HG02623 (cell line): Measurements from ENCODE around the gene ABCF2.

Source experiments
- ATAC-seq: cut with Tn5 transposase; IDR thresholded peaks from one replicate; pipeline ENCODE4 v1.9.1; 2021; ENCODE audit warnings: moderate library complexity; ENCODE audit not compliant: unreplicated experiment

The ABCF2 gene

DNA sequence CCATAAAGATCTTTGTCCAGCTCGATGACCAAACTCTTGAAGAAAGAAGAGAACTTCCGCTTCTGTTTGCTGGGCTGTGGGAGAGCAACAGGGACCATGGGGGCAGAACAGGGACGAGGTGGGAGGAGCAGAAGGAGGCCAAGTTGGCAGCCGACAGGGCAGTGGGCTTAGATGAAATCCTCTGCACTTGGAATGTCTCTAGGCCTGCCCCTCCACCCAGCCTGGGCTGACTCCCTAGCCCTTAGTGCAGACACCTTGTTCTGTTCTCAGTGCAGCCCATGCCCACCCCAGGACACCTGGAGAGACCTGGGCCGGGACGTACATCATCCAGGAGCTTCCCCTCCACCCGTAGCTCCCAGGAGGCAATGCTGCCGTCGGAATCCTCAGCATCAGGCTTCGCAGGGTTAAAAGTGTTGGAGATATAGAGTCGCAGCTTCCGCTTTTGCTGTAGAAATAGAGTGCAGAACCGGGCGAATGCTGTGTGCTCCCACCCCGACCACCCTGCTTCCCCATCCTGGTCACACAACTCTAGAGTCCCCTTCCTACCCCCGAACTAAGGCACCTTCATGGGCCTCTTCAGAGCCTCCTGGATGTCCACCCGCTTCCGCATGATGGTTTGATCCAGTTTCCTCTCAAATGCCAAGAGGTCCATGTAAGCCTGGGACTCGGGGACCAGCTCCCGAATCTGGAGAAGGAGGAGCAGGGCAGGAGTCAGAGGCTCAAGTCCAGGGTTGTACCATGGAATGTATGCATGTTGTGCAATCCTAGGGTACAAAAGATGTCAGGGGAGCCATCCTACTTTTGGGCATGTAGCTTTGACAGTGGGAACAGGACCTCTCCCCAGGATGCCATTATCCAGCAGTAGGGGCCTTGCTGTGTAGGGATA, 15.4 kb upstream of the ABCF2 start:
- ATAC-seq, result no peak

DNA sequence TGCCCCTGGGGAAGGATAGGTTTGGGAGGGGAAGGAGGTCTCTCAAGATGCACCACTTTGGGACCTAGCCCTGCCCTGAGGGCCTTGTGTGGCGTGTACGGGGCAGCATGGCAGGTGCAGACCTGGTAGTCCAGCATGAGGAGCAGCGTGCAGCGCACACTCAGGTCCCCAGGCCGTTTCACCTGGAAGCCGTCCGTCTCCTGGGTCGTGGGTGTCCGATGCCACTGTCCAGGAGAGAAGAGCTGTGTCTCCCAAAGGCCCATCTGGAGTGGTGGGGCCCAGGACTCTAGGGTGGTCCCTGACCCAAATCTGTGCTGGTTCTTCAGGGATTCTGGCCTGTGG, 14.7 kb upstream of the ABCF2 start:
- ATAC-seq, result no peak

GRCh38 chr7:151240942-151241754, 14.1 kb upstream of the ABCF2 start:
- no peak for ATAC-seq

DNA sequence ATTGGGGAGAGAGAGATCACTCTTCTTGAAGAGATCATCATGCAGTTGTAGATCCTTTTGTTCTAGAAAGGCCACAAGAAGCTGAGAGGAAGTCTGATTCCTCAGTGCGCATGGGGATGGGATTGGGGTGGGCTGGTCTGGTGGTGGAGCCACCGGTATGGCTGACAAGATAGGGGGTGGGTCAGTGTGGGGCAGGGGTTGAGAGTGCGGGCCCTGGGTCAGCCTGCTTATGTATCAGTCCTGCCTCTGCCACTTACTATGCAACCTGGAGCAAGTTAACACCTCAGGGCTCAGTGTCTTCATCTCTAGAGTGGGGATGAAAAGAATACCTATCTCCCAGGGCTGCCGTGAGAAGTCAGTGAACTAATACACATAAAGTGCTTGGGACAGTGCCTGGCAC, 13.5 kb upstream of the ABCF2 start:
- ATAC-seq, result no peak

GRCh38 chr7:151239837-151240459, 12.9 kb upstream of the ABCF2 start:
- no peak for ATAC-seq

DNA sequence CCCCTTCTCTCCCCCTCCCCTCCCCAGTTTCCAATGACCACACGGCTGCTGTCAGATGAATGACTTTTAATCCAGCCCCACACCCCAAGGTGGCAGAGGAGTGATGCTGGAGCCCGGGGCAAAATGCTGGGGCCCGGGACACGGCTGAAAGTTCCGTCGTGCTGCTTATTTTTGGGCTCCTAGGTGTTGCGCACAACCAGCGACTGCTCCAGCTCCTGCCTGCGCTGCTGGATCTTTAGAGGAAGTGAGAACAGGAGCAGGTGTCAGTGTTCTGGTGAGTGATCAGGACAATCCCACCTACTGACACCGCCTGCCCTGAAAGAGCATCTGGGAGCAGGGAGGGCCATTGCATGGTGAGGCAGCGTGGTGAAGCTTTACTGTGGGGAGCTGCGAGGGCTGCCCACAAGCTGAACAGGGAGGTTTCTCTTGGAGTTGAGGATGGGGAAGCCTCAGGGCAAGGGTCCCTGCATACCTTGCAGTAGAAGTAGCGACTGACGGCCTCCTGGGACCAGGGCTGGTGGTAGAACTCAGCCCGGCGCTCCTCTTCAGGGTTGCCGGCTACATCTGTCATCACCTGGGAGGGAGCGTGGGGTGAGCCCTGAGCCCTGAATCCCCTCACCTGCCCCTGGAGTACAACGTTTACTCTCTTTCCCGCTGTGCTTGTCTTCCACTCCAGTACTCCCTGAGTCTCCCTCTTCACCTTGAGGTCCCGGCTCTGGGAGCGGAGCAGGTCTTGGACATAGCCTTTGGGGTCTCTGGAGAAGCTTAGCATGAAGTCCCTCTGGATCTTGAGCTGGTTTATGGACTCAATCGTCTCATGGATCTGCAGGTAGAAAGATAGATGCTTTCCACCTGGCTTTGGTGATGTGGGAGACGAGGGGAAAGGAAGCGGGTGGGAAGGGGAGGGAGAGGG, 12.2 kb upstream of the ABCF2 start:
- no peak for ATAC-seq

- ATAC-seq, result no peak
Observed at GRCh38 chr7:151238190-151238810, 11.3 kb upstream of the ABCF2 start.

DNA sequence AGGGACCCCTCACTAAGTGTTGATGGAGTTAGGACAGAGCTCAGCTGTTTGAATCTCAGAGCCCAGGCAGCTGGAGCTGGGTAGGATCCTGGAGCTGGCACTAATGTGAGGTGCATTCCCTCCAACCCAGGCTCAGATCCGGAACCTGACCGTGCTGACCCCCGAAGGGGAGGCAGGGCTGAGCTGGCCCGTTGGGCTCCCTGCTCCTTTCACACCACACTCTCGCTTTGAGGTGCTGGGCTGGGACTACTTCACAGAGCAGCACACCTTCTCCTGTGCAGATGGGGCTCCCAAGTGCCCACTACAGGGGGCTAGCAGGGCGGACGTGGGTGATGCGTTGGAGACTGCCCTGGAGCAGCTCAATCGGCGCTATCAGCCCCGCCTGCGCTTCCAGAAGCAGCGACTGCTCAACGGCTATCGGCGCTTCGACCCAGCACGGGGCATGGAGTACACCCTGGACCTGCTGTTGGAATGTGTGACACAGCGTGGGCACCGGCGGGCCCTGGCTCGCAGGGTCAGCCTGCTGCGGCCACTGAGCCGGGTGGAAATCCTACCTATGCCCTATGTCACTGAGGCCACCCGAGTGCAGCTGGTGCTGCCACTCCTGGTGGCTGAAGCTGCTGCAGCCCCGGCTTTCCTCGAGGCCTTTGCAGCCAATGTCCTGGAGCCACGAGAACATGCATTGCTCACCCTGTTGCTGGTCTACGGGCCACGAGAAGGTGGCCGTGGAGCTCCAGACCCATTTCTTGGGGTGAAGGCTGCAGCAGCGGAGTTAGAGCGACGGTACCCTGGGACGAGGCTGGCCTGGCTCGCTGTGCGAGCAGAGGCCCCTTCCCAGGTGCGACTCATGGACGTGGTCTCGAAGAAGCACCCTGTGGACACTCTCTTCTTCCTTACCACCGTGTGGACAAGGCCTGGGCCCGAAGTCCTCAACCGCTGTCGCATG, 10.5 kb upstream of the ABCF2 start:
- no peak for ATAC-seq

- ATAC-seq, result no peak
Observed at GRCh38 chr7:151236406-151236805, 9.4 kb upstream of the ABCF2 start.

DNA sequence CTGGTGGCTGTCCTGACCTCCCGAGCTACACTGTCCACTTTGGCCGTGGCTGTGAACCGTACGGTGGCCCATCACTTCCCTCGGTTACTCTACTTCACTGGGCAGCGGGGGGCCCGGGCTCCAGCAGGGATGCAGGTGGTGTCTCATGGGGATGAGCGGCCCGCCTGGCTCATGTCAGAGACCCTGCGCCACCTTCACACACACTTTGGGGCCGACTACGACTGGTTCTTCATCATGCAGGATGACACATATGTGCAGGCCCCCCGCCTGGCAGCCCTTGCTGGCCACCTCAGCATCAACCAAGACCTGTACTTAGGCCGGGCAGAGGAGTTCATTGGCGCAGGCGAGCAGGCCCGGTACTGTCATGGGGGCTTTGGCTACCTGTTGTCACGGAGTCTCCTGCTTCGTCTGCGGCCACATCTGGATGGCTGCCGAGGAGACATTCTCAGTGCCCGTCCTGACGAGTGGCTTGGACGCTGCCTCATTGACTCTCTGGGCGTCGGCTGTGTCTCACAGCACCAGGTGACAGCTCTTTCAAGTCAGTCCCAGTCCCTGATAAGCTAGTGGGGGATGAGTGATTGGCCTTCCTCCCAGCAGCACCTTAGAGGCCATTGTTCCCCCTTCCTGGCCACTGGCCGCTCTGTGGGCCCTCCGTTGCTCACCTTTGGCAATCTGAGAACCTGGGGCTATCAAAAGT, 8.2 kb upstream of the ABCF2 start:
- no peak for ATAC-seq

- ATAC-seq, result no peak
Observed at GRCh38 chr7:151233804-151234203, 6.8 kb upstream of the ABCF2 start.

GRCh38 chr7:151232917-151233701, 6.1 kb upstream of the ABCF2 start:
- ATAC-seq, result peak; percentile 26

GRCh38 chr7:151232091-151232916, 5.3 kb upstream of the ABCF2 start, which contains the start of gene CHPF2:
Gene CHPF2, plus strand, starts transcription at chr7:151232483. Its CDS starts 1,529 bp downstream, at chr7:151234012.
- peak; percentile 98 for ATAC-seq

DNA sequence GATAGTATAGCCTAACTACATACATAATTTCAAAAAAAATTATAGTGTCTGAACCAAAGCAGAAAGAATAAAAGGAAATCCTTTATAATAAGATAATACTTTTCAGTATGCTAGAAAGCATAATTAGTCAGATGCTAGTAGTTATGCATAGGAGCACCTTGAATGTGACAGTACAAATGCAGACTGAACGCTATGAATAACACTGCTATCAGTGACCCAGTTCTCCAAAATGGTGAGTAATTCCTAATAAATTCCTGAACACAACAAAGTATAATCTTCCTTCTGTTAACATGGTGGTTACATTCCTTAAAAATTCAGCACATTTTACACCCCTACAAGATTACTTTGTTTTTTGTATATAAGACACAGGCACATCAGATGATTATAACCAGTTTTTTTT, 4.1 kb upstream of the ABCF2 start:
- no peak for ATAC-seq

GRCh38 chr7:151229249-151229648, 2.2 kb upstream of the ABCF2 start:
- ATAC-seq, result no peak

DNA sequence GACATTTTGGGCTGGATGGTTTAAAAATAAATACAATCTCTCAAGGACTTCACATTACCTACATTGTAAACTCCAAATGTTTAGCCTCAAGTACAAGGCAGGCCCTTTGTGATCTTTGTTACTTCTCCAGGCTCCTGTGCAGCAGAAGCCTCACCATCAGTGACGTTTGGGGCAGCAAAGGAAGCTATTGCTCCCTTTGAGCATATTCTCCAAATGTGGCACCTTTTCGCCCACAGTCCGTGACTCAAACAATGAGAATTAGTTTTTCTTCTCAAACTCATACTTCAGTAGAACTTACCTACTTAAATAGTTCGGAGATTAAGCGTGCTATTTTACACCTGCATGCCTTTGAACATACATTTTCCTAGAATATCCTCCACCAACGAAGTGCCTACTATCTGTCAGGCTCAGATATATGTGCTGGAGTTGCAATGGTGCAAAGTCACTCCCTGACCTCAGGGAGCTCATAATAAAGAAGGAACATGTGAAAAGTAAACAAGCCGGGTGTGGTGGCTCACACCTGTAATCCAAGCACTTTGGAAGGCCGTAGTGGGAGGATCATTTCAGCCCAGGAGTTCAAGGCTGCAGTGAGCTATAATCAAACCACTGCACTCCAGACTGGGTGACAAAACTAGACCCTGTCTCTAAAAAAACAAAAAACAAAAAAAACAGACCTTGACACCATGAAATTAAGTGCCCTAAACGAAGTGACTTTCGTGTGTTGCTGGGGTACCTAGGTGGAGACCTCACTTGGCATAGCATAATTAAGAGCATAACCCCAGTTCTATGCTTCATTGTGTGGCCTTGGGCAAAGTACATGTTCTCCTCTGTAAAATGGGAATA, 1.2 kb upstream of the ABCF2 start:
- no peak for ATAC-seq
